ENCODE results near the gene CRYZ. TPM values are rescaled to one million over a fixed set of nuclear protein-coding genes. Genes with fewer than 3 reads are reported as not detected.

The CRYZ gene
- polyA plus RNA-seq, 1 of the 3 experiments (the other 2 are of a cell fraction) = 57.2 TPM

DNA sequence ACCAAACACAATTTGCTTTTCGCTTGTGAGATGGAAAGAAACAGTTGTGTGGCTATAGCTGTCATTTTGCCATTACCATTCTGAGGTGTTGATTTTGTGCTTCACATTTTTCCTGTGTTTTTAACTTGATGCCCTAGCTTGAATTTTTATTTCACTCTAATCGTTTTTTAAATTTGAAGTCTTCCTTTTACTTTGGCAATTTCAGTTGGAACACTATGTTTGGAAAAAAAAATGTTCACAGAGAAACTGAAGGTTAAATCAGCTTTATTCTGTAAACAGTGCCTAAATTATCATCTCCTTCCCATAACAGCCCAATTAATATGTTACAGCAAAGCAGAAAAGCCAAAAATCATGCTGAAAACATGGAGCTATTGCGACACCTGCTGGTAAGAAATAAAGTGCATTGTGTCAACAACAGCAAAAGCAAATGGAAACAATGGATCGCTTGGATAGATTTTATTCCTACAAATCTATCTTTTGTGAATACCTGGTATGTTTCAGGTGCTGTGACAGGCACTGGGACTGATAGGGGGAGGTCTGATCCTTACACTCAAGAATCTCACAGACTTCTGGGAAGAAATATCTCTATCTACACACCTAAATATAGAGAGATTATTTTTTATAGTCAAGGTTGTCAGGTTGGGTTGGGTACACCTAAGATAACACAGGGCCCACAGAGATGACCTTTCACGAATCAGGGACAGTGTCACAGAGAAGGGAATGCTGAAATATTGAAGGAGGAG is 43.1 kb downstream of the CRYZ start:
- Histone ChIP-seq H3K4me1 (ENCODE audit: control insufficient read depth in 1 of 2, insufficient read depth in 2 of 2, low read depth in 1 of 2, low read length in 1 of 2) (no peaks in the 10 kb centered on the region; a peak in 2 of 4 replicates), H3F3A (replicated peaks; ENCODE audit: insufficient read depth) (no peaks in the 10 kb centered on the region), H3K27me3 (ENCODE audit: insufficient read depth) (no peaks in the 10 kb centered on the region), H3K4me3 (ENCODE audit: low read depth in 2 of 2, low read length in 1 of 2) (peak overlapping the region in 1 of 2 experiments; percentile 20; a peak in 1 of 4 replicates), H4K20me1 (ENCODE audit: insufficient read depth) (no peaks in the 10 kb centered on the region), H3K36me3 (replicated peaks in 1 of 2; ENCODE audit: control insufficient read depth in 1 of 2, insufficient read depth in 2 of 2, low read length in 1 of 2) (no peaks in the 10 kb centered on the region), H3K9ac (no peak overlapping the region), H3K4me2 (0 out of 2 replicates have a peak overlapping the region, but pooled peaks have one; percentile 21), H3K9me2 (no peaks in the 10 kb centered on the region), H2AFZ (ENCODE audit: low read depth) (peak overlapping the region; percentile 39), H3K79me2 (ENCODE audit: insufficient read depth) (no peaks in the 10 kb centered on the region), H3K9me3 (no peaks in the 10 kb centered on the region), H3K27ac (ENCODE audit: low read depth in 2 of 2, low read length in 1 of 2) (no peak overlapping the region)
- CTCF ChIA-PET = interaction anchor here (0.6 to 5.8 kb wide), 54 partner anchors 9 to 1862 kb away, joined by 3 to 55 read pairs (median 4); partner anchors contain the start of genes CRYZ, ERICH3, FPGT and LRRIQ3
- DNase-seq = peak; percentile 25
- WGBS (ENCODE audit: low lambda C conversion rate) = 19% methylated on average over 5 of the region's 5 CpGs
- no peak for TF ChIP-seq RCOR1 (IDR thresholded peaks at IDR 0.05; ENCODE audit: low read length)
- no peak for TF ChIP-seq GABPA (IDR thresholded peaks at IDR 0.05; ENCODE audit: low read depth)
- TF ChIP-seq TCF12 (IDR thresholded peaks at IDR 0.05) = no peak
- TF ChIP-seq POLR2AphosphoS5 (IDR thresholded peaks at IDR 0.05; ENCODE audit: low read depth, low read length) = no peak
- no peak for TF ChIP-seq TEAD4 (IDR thresholded peaks at IDR 0.05; ENCODE audit: borderline replicate concordance, insufficient read depth)
- peak; percentile 85 for TF ChIP-seq SMC3 (IDR thresholded peaks at IDR 0.05; ENCODE audit: low read depth, low read length)
- TF ChIP-seq, protein P1, sequence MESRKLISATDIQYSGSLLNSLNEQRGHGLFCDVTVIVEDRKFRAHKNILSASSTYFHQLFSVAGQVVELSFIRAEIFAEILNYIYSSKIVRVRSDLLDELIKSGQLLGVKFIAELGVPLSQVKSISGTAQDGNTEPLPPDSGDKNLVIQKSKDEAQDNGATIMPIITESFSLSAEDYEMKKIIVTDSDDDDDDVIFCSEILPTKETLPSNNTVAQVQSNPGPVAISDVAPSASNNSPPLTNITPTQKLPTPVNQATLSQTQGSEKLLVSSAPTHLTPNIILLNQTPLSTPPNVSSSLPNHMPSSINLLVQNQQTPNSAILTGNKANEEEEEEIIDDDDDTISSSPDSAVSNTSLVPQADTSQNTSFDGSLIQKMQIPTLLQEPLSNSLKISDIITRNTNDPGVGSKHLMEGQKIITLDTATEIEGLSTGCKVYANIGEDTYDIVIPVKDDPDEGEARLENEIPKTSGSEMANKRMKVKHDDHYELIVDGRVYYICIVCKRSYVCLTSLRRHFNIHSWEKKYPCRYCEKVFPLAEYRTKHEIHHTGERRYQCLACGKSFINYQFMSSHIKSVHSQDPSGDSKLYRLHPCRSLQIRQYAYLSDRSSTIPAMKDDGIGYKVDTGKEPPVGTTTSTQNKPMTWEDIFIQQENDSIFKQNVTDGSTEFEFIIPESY (IDR thresholded peaks at IDR 0.05; ENCODE audit: borderline replicate concordance, low read depth) = no peak
- peak; percentile 97 for TF ChIP-seq RAD21 (IDR thresholded peaks at IDR 0.05; ENCODE audit: low read length)
- no peak for TF ChIP-seq EP300 (IDR thresholded peaks at IDR 0.05; ENCODE audit: borderline replicate concordance in 1 of 2, low read depth in 1 of 2, low read length in 1 of 2)
- TF ChIP-seq, protein P2, sequence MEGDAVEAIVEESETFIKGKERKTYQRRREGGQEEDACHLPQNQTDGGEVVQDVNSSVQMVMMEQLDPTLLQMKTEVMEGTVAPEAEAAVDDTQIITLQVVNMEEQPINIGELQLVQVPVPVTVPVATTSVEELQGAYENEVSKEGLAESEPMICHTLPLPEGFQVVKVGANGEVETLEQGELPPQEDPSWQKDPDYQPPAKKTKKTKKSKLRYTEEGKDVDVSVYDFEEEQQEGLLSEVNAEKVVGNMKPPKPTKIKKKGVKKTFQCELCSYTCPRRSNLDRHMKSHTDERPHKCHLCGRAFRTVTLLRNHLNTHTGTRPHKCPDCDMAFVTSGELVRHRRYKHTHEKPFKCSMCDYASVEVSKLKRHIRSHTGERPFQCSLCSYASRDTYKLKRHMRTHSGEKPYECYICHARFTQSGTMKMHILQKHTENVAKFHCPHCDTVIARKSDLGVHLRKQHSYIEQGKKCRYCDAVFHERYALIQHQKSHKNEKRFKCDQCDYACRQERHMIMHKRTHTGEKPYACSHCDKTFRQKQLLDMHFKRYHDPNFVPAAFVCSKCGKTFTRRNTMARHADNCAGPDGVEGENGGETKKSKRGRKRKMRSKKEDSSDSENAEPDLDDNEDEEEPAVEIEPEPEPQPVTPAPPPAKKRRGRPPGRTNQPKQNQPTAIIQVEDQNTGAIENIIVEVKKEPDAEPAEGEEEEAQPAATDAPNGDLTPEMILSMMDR (IDR thresholded peaks at IDR 0.05) = peak; percentile 91
- TF ChIP-seq GATA2 (CRISPR knock-in tag; IDR thresholded peaks at IDR 0.05) = peak; percentile 15; the same call in 1 of the 2 replicates
- POLR2A ChIA-PET = no interaction called here

GRCh38 chr1:74686928-74687327 is 45.9 kb downstream of the CRYZ start:
- no peaks in the 10 kb centered on the region for H3K79me2 ChIP-seq (ENCODE audit: insufficient read depth)
- ChIA-PET CTCF (interaction anchor here (0.9 to 1.9 kb wide), 4 partner anchors 47 to 269 kb away, joined by 3 to 7 read pairs (median 4); no protein-coding TSS in a partner anchor), POLR2A (no interaction called here)
- no peaks in the 10 kb centered on the region for H3K9me3 ChIP-seq
- H3K27ac ChIP-seq (ENCODE audit: low read depth in 2 of 2, low read length in 1 of 2) = no peak overlapping the region
- no peaks in the 10 kb centered on the region for H4K20me1 ChIP-seq (ENCODE audit: insufficient read depth)
- H3K9ac ChIP-seq = no peak overlapping the region
- no peak for TF ChIP-seq CHD2 (IDR thresholded peaks at IDR 0.05; ENCODE audit: low read length, partially characterized antibody)
- 80% methylated on average over 4 of the region's 4 CpGs for WGBS (ENCODE audit: low lambda C conversion rate)
- H3K4me3 ChIP-seq (ENCODE audit: low read depth in 2 of 2, low read length in 1 of 2) = no peak overlapping the region
- no peaks in the 10 kb centered on the region for H3K36me3 ChIP-seq (replicated peaks in 1 of 2; ENCODE audit: control insufficient read depth in 1 of 2, insufficient read depth in 2 of 2, low read length in 1 of 2)
- no peaks in the 10 kb centered on the region for H3K27me3 ChIP-seq (ENCODE audit: insufficient read depth)
- H3F3A ChIP-seq (replicated peaks; ENCODE audit: insufficient read depth) = no peaks in the 10 kb centered on the region
- DNase-seq = no peak
- no peaks in the 10 kb centered on the region for H3K9me2 ChIP-seq
- H2AFZ ChIP-seq (ENCODE audit: low read depth) = no peak overlapping the region
- H3K4me2 ChIP-seq = no peak overlapping the region
- no peaks in the 10 kb centered on the region; a peak in 2 of 4 replicates for H3K4me1 ChIP-seq (ENCODE audit: control insufficient read depth in 1 of 2, insufficient read depth in 2 of 2, low read depth in 1 of 2, low read length in 1 of 2)
